Activated CD4-positive, alpha-beta T cell treated with anti-CD3 and anti-CD28 coated beads, Interleukin-2, amount 10 ng/mL, durations not matched to agents 7 days and 5 days (primary cell): ENCODE results near the gene HIPK4. TPM values are rescaled to one million over a fixed set of nuclear protein-coding genes. Genes with fewer than 3 reads are reported as not detected.
"Not testable (repeated sequence)": the region's sequence is repeated elsewhere in the genome, so short reads cannot be mapped to it uniquely, and the experiment has no call there.

Experiments used
- CTCF ChIA-PET: fragments of 350-600 bp; sonication (Branson Sonifier 250); formaldehyde crosslinking; loops from one replicate; lab custom pipeline; 2021; ENCODE audit warnings: antibody characterized with exemption; lab: Charles Lee
- POLR2A ChIA-PET: fragments of 350-600 bp; sonication (Branson Sonifier 250); formaldehyde crosslinking; loops from one replicate; lab custom pipeline; 2021; ENCODE audit warnings: antibody characterized with exemption; lab: Charles Lee
- DNase-seq: peaks from one replicate; pipeline ENCODE4 v3.0.0-alpha.2; 2020
- H3K27ac Mint-ChIP-seq: one replicate; pipeline ENCODE4 v1.8.0; 2021; ENCODE audit warnings: mild to moderate bottlenecking, moderate library complexity, mixed read lengths
- H3K27me3 Mint-ChIP-seq: one replicate; pipeline ENCODE4 v1.8.0; 2021; ENCODE audit warnings: mixed read lengths
- H3K36me3 Mint-ChIP-seq: one replicate; pipeline ENCODE4 v1.8.0; 2021; ENCODE audit warnings: low read depth, mixed read lengths
- H3K4me1 Mint-ChIP-seq: one replicate; pipeline ENCODE4 v1.8.0; 2021; ENCODE audit warnings: mixed read lengths
- H3K4me3 Mint-ChIP-seq: one replicate; pipeline ENCODE4 v1.8.0; 2021; ENCODE audit warnings: mild to moderate bottlenecking, moderate library complexity, mixed read lengths
- H3K9me3 Mint-ChIP-seq: one replicate; pipeline ENCODE4 v1.8.0; 2021; ENCODE audit warnings: mixed read lengths
- total RNA-seq, 2 experiments: library from RNA; stranded (reverse); gene quantifications; one replicate each; pipeline ENCODE4 v1.2.3, GENCODE V29; 2021

Gene HIPK4
- total RNA-seq, 2 experiments from 2014 or later: not detected

DNA sequence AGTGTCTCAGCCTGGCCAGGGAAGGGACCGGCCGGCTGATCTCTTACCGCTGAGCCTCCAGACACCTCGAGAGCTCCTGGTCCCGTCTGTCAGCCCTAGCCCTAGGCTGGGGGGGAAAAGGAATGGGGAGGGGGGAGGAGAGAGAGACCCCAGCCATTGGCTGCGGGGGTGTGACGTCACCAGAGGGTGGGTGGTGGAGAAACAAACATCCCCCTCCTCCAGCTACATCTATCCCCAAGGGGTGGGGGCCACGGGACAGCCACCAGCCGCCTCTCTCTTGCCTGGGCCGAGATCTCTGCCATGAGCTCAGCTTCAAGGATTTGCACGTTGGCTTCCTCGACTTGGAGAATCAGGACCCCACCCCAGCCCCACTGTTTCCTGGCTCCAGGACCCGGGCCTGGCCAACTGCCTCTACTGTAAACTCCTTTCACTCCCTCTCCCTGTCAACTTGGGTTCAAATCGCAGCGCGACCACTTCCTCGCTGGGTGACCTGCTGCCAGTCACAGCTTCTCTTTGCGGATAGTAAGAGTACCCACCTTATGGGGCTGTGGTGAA, 23.4 kb upstream of the HIPK4 start, which contains the start of gene PRX:
TSS of gene PRX (minus strand) at position 88 of the 555 bp plus-strand sequence. CDS start 5,446 bp downstream, outside the sequence.
- ChIA-PET POLR2A (interaction anchor here (0.6 kb wide), 1 partner anchor 26 kb away, joined by 5 read pairs; no protein-coding TSS in a partner anchor), CTCF (interaction anchor here (1.1 to 2.8 kb wide), 3 partner anchors 11 to 14 kb away, joined by 3 to 10 read pairs (median 5); no protein-coding TSS in a partner anchor)
- no peak for DNase-seq
- no peak within 1 kb of the TSS for H3K4me3 Mint-ChIP-seq
- H3K36me3 Mint-ChIP-seq: no peaks in the 10 kb centered on the region
- no peaks in the 10 kb centered on the region for H3K27me3 Mint-ChIP-seq
- no peaks in the 10 kb centered on the region for H3K9me3 Mint-ChIP-seq
- peak within 1 kb of the TSS; percentile 57 for H3K27ac Mint-ChIP-seq
- peaks cover 26% of the 10 kb centered on the region for H3K4me1 Mint-ChIP-seq

DNA sequence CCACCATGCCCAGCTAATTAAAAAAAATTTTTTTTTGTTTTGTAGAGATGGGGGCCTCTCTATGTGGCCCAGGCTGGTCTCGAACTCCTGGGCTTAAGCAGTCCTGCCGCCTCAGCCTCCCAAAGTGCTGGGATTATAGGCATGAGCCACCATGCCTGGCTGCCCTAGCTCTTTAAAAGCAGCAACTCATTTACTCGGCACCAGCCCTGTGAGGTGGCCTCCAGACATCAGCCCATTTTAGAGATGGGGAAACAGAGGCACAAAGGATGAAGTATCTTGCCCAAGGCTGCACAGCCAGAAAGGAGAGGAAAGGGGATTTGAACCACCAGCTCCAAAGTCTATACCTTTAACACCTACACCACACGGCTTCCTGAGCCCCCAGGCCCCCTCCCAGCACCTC, 22.9 kb upstream of the HIPK4 start:
- Mint-ChIP-seq H3K4me3 (no peak overlapping the region), H3K36me3 (no peaks in the 10 kb centered on the region), H3K4me1 (peaks cover 26% of the 10 kb centered on the region), H3K9me3 (no peaks in the 10 kb centered on the region), H3K27me3 (no peaks in the 10 kb centered on the region), H3K27ac (no peak overlapping the region)
- DNase-seq: no peak
- ChIA-PET POLR2A (no interaction called here), CTCF (interaction anchor here (0.6 to 3.8 kb wide), 3 partner anchors 8 to 241 kb away, joined by 3 to 19 read pairs (median 5); no protein-coding TSS in a partner anchor)

DNA sequence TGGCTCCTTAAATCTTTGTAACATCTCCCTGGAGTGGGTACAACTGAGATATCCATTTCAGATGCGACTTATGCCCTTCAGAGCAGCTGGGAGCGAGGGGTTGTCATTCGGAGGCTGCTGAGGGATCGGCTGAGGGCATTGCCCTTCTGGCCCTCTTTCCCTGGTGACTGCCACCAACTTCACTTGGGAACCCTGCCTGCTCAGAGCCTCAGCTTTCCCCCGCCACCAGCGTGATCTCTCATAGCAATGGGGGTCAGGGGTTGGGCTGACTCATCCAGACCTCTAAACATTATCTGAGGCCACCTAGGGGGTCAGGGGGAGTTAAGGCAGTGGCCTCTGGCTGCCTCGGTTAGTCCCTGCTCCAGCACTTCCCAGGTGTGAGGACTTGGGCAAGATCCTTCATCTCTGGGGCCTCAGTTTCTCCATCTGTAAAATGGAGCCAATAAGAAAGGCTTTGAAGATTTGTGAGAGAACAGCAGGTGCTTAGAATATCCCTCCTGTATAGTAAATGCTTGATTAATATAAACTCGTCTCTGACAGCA, 22.0 kb upstream of the HIPK4 start:
- no peaks in the 10 kb centered on the region for H3K9me3 Mint-ChIP-seq

DNA sequence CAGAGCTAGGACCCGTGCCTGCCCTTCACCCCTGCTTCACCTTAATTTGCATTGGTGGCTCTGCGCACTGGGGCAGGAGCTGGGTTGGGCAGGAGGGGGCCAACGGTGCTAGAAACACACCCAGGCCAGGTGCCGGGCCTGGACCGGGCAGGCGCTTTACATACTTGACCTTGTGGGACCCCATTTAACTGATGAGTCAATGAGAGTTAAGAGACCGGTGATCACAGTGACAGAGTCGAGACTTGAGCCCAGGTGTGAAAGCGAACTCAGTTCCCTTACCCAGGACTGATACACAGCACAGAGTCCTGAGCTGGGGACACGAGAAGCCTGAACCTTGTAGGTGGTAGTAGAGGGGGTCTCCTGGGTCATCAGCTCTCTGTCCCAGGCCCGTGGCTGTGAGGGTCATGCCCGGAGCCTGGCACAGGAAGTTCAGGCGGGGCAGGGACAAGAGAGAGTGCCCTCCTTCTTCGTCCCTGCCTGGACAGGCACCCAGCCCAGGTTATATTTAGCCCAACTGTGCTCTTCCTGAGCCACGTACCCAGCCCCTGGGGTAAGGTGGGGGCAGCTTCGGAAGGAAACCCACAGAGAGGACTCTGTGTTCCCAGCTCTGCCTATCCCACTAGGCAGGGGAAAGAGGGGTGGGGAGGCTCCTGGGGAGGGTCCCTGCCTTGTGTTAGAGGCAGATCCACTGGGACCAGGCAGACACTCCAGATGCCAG, 21.3 kb upstream of the HIPK4 start:
- POLR2A ChIA-PET: no interaction called here
- Mint-ChIP-seq H3K27me3 (no peaks in the 10 kb centered on the region), H3K9me3 (no peaks in the 10 kb centered on the region), H3K4me1 (peaks cover 16% of the 10 kb centered on the region), H3K4me3 (no peak overlapping the region), H3K36me3 (no peaks in the 10 kb centered on the region), H3K27ac (no peak overlapping the region)
- DNase-seq: no peak
- CTCF ChIA-PET: interaction anchor here (0.8 to 3.8 kb wide), 2 partner anchors 9 to 63 kb away, joined by 3 to 19 read pairs; partner anchors contain the start of genes C19orf47 and PLD3

More for the DNA sequence above, 22.0 kb upstream of the HIPK4 start:
- POLR2A ChIA-PET: no interaction called here
- Mint-ChIP-seq H3K27me3 (no peaks in the 10 kb centered on the region), H3K36me3 (no peaks in the 10 kb centered on the region), H3K4me3 (no peak overlapping the region), H3K4me1 (peaks cover 22% of the 10 kb centered on the region), H3K27ac (no peak overlapping the region)
- no peak for DNase-seq
- CTCF ChIA-PET: interaction anchor here (0.6 to 3.8 kb wide), 4 partner anchors 9 to 240 kb away, joined by 3 to 19 read pairs (median 4); partner anchors contain the start of genes C19orf47 and PLD3

- POLR2A ChIA-PET: no interaction called here
- H3K9me3 Mint-ChIP-seq: no peaks in the 10 kb centered on the region
- no peak overlapping the region for H3K27ac Mint-ChIP-seq
- H3K4me3 Mint-ChIP-seq: no peak overlapping the region
- H3K4me1 Mint-ChIP-seq: peaks cover 11% of the 10 kb centered on the region
- no peaks in the 10 kb centered on the region for H3K27me3 Mint-ChIP-seq
- DNase-seq: no peak
- no peaks in the 10 kb centered on the region for H3K36me3 Mint-ChIP-seq
- CTCF ChIA-PET: interaction anchor here (3.8 kb wide), 1 partner anchor 11 kb away, joined by 19 read pairs; no protein-coding TSS in a partner anchor
These were observed 20.0 kb upstream of the HIPK4 start for GRCh38 chr19:40410030-40410389.

- H3K4me3 Mint-ChIP-seq, H3K36me3 Mint-ChIP-seq, H3K27me3 Mint-ChIP-seq, POLR2A ChIA-PET, DNase-seq, H3K27ac Mint-ChIP-seq, H3K9me3 Mint-ChIP-seq: not testable (repeated sequence)
- CTCF ChIA-PET: interaction anchor here (1.2 kb wide), 1 partner anchor 12 kb away, joined by 4 read pairs; no protein-coding TSS in a partner anchor
- peaks cover 20% of the 10 kb centered on the region for H3K4me1 Mint-ChIP-seq
These were observed 18.6 kb upstream of the HIPK4 start for GRCh38 chr19:40408598-40408925.

DNA sequence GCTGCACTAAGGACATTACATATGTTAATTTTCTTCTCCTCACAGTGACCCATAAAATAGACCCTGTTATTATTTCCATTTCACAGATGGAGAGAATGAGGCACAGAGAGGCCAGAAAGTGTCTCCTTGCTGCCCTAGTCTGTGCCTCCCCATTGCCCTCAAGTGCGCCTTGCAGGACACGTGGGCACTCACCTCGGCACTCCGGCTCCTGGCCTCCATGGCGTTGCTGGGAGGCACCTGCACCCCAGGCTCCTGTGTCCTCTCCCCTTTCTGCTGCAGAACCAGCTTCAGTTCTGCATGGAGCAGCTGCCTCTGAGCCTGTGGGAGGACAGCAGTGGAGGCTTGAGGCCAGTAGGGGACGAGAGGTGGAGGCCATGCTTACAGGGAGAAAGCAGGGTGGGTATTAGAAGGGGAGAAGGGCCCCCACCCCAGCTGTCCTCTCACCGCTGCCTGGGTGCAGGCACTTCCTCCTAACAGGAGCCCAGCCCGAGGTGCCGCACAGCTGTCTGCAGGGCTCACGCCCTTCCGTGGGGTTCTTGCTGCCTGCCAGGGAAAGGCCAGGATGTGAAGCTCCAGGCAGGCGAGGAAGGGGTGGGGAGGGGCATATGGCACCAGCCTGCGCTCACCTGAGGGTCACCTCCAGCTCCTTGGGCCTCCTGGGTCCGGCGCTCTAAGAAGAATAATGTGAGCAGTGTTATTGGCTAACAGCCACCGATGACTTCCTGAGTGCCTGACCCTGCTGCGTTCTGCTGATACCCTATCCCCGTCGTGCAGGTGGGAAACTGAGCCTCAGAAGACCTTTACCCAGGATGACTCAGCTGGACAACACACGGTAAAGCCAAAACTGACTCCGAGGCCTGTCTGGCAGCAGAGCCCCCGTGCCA, 18.0 kb upstream of the HIPK4 start:
- H3K27me3 Mint-ChIP-seq: no peaks in the 10 kb centered on the region
- ChIA-PET CTCF (interaction anchor here (0.6 to 1.4 kb wide), 5 partner anchors 8 to 1037 kb away, joined by 3 to 5 read pairs (median 5); no protein-coding TSS in a partner anchor), POLR2A (no interaction called here)
- H3K36me3 Mint-ChIP-seq: no peaks in the 10 kb centered on the region
- H3K4me3 Mint-ChIP-seq: no peak overlapping the region
- no peak overlapping the region for H3K27ac Mint-ChIP-seq
- DNase-seq: no peak
- H3K9me3 Mint-ChIP-seq: no peaks in the 10 kb centered on the region
- peaks cover 25% of the 10 kb centered on the region for H3K4me1 Mint-ChIP-seq

- Mint-ChIP-seq H3K27me3 (no peaks in the 10 kb centered on the region), H3K4me3 (peak overlapping the region; percentile 78), H3K36me3 (no peaks in the 10 kb centered on the region), H3K4me1 (peaks cover 37% of the 10 kb centered on the region), H3K27ac (peak overlapping the region; percentile 88), H3K9me3 (no peaks in the 10 kb centered on the region)
- peak; percentile 84 for DNase-seq
- POLR2A ChIA-PET: interaction anchor here (0.6 kb wide), 1 partner anchor 59 kb away, joined by 5 read pairs; no protein-coding TSS in a partner anchor
- CTCF ChIA-PET: interaction anchor here (0.6 to 2.2 kb wide), 4 partner anchors 8 to 98 kb away, joined by 3 to 5 read pairs (median 4); no protein-coding TSS in a partner anchor
These were observed 13.4 kb upstream of the HIPK4 start for GRCh38 chr19:40403262-40403984.

GRCh38 chr19:40400559-40400958, 10.6 kb upstream of the HIPK4 start:
- H3K36me3 Mint-ChIP-seq: no peaks in the 10 kb centered on the region
- no peak overlapping the region for H3K27ac Mint-ChIP-seq
- DNase-seq: no peak
- H3K4me3 Mint-ChIP-seq: no peak overlapping the region
- POLR2A ChIA-PET: no interaction called here
- peaks cover 29% of the 10 kb centered on the region for H3K4me1 Mint-ChIP-seq
- CTCF ChIA-PET: interaction anchor here (0.6 kb wide), 1 partner anchor 9 kb away, joined by 3 read pairs; no protein-coding TSS in a partner anchor
- no peaks in the 10 kb centered on the region for H3K9me3 Mint-ChIP-seq
- no peaks in the 10 kb centered on the region for H3K27me3 Mint-ChIP-seq

DNA sequence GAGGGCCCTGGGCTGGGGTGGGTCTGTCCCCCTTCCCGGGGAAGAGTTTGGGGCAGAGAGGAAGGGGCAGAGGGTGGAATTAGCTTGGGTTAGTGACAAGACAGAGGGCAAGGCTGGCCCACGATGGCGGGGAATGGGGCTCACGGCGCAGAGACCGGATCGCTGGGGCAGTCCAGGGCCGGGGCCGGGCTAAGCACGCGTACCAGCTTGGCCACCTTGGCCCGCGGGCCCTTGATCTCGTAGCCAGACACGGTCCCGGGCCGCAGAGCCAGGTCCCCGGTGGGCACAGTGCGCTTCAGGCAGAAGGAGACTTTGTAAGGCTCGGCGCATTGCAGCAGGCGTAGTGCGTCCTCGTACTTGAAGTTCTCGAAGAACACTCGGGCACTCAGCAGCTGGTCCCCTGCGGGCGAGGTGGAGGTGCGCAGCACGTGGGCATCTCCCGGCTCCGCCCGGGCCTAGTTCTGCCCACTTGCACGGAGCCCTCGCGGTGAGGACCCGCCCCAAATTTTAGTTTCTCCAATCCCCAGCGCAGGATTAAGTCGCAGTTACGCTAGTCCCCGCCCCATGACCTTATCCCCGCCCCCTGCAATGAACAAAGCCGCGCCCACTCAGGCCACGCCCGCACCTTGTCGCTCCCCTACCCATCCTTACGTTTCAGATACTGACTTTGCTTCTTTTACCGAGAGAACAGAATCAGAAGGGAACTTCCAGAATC, 8.6 kb upstream of the HIPK4 start:
- peaks cover 17% of the 10 kb centered on the region for H3K4me1 Mint-ChIP-seq
- POLR2A ChIA-PET: no interaction called here
- H3K27me3 Mint-ChIP-seq: no peaks in the 10 kb centered on the region
- H3K9me3 Mint-ChIP-seq: no peaks in the 10 kb centered on the region
- H3K36me3 Mint-ChIP-seq: no peaks in the 10 kb centered on the region
- H3K27ac Mint-ChIP-seq: no peak overlapping the region
- DNase-seq: peak; percentile 66
- no peak overlapping the region for H3K4me3 Mint-ChIP-seq
- CTCF ChIA-PET: no interaction called here

- no peak for DNase-seq
- no peaks in the 10 kb centered on the region for H3K27me3 Mint-ChIP-seq
- peaks cover 9% of the 10 kb centered on the region for H3K4me1 Mint-ChIP-seq
- no peaks in the 10 kb centered on the region for H3K36me3 Mint-ChIP-seq
- ChIA-PET CTCF (no interaction called here), POLR2A (no interaction called here)
- no peak overlapping the region for H3K4me3 Mint-ChIP-seq
- no peak overlapping the region for H3K27ac Mint-ChIP-seq
- no peaks in the 10 kb centered on the region for H3K9me3 Mint-ChIP-seq
These were observed 7.6 kb upstream of the HIPK4 start for GRCh38 chr19:40397568-40397906.
